HG03342 (cell line): ENCODE data around the gene LPIN1.
A peak's percentile ranks its signal among the peaks of the same experiment; 100 is the strongest.

Source experiments
- ATAC-seq: cut with Tn5 transposase; IDR thresholded peaks from one replicate; pipeline ENCODE4 v1.9.1; 2021; ENCODE audit warnings: mild to moderate bottlenecking, moderate library complexity; ENCODE audit not compliant: unreplicated experiment

The LPIN1 gene

DNA sequence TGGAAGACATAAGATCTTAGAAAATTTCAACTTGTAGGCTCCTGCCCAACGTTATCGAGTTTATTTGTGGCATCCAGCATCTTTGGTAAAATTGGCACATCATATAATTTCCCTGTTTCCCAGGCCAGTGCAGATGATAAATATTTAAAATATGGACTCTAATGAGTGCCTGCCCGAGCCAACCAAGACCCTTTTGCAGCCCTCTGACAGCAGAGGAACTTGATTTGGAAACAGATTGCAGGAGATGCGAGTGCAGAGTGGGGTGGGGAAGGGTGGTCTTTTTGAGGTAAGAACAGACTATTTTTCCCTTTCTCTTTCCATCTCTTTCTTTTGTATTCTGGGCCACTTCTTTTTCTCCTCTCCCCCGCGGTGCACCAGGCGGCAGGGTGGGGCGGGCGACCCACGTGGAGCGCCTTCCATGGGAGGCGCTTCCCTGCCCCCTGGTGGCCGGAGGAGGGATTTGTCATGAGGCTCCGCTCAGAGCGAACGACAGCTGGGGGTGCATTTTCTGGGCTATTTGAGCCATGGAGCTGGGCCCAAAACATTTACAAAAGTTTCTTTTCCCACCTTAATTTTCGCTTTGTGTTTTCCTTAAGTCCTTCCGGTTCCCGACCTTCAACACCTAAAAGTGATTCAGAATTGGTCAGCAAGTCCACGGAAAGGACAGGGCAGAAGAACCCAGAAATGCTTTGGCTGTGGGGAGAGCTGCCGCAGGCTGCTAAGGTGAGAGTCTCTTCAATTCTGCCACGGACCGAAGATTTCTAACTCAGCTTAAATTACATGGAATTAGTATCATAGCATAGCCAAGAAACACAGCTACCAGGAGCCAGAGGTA, 32.7 kb downstream of the LPIN1 start:
- ATAC-seq, result peak; percentile 90

DNA sequence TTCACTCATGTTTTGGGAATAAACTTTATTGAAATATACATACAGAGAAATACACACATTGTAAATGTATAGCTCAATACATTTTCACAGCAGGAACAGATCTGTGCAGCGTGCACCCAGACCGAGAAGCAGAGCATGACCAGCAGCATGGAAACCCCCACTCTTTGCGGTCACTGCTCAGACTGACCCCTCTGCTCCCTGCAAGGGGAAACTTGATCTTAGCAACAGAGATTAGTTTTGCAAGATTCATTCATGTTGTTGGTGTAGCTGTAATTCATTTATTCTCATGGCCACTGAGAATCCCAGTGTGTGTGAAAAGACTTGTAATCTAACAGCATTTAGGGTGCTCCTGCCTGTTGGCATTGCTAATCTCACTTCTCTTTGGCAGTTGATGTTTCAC, 35.2 kb downstream of the LPIN1 start:
- no peak for ATAC-seq

DNA sequence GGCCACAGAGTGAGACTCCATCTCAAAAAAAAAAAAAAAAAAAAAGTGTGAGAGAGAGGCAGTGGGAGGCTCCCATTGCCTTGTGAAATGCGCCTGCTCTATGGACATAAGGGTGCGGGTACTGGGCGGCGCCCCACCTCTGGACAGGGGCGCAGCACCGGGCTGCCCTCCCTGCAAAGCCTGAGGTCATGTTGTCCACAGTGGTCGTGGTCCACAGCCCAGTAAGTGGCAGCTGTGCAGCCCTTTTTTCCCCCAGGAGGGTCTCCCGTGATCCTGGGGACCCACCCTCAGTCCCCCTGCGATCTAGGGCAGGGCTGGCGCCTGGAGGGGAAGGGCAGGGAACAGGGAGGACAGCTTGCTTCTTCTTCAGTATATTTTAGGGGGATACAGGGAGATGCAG, 37.8 kb downstream of the LPIN1 start:
- ATAC-seq, result no peak

DNA sequence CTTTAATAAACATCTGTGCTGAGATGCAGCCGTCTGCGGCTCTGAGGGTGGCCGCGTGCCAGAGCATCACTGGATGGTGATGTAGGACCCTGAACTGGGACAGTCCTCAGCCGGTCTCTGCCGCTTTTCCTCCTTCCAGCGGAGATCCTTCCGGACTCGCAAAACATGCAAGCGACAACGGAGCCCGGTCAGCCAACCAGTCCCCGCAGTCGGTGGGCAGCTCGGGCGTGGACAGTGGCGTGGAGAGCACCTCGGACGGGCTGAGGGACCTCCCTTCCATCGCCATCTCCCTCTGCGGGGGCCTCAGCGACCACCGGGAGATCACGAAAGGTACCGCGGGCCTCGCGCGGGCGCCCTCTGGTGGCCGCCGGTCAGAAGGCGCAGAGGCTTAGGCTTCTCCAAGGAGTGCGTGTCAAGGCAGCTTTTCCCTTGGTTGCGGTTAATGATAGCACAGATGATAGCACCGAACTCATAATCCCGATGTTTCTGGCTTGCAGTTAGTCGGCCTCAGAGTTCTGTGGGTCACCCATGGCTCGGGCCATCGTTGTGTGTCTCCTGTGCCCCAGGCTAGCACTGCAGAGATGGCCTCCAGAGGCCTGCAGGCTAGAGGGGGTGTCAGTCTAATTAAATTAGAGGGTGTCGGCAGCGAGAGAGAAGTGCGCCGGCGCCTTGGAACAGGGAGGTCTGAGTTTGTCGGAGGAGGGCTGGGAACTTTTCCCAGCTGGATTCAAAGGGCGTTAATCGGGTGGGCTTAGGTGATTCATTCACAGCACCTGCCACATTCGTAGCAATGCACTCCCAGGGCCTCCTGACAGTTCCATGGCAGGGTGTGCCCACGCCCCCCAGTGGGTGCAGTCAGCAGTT, 38.5 kb downstream of the LPIN1 start:
- no peak for ATAC-seq

DNA sequence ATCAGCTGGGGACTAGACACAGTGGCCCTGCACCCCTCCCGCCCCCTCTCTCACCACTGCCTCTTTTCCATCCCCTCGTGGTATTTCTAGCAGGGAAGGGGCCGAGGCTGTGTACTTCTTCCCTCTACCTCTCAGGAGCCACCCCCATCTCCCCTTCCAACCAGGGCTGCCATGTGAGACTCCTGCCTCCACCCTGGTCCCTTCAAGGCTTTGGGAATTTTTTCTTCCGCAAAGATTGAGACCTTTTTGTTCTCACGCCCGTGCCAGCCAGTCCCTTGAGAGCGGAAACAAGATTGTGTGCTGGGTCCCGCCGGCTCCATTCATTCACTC, 39.1 kb downstream of the LPIN1 start:
- ATAC-seq, result no peak

DNA sequence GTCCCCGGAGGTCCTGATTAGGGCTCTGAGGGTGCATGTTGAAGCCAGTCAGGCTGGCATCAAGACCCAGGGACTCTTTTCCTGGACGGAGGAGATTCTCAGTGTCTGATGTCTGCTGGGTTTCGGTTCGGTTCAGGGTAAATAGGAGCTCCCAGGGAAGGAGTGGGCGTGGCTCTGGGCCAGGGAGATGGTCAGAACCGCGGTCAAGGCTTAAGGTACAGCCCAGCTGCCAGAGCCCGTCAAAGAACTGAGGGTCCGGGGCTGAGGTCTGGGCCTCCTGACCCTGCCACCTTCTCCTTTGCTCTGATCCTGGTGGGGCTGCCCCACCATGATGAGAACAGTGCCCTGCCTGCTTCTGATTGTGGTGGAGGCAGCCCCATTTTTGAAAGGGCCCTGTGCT, 39.8 kb downstream of the LPIN1 start:
- no peak for ATAC-seq

DNA sequence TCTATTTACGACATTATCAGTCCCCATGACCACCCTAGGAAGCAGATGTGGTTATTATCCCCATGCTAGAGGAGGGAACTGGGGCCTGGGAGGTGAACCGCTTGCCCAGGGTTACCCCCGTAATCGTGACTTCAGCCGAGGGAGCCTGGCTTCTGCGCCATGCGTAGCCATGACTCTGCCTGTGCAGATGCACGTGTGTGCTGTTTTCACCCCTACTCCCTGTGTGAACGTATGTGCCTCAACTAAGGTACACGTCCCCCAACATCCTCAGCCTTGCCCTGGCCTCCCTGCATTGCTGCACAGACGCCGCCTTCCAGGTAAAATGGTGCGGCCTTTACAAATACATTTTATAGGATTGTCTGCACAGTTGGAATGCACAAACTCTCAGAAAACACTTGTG, 40.2 kb downstream of the LPIN1 start:
- ATAC-seq, result no peak

DNA sequence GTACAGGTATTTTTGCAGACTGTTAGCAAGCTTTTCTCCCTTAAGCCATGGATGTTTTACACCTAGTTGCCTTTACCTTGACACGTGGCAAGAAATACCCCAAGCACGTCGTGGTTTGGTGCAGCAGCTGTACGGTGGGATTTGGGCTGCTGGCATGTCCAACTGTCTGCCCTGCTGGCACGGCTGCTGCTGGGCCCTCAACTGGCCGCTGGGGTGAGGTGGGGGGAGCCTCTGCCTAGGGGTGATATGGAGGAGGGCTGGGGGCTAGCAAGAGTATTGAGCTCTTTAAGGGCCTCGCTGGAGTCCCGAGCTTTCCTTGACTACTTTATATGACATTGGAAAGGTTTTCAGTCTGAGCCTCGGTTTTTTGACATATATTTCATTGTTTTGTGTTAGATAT, 41.6 kb downstream of the LPIN1 start:
- no peak for ATAC-seq

DNA sequence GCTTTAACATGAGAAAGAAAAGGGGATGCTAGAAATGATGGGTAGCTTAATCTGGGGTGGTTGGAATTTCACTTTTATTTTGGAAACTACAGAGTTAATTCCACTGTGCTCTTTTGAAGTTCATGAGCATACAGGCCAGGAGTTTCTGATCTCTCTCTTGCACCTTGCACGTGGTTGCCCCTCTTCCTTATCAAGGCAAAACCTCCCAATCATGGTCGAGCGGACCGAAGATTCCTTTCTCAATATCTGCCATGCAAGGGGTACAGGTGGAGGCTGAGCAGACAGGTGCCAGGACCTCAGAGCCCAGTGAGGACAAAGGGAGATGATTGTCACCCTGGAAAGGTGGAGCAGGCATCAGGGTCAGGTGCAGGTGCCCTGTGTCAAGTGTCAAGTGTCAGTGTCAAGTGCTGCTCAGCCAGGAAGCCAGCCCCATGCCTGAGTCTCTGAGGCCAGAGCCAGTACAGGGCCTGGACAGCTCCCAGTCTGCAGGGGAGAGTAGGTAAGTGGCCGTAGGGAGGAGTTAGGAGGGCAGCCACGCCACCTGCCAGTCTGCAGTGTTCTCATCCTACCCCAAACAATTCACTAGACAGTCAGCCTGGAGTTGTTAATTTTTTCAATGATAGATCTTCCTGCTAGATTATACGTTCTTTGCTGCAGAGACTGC, 42.2 kb downstream of the LPIN1 start:
- no peak for ATAC-seq

DNA sequence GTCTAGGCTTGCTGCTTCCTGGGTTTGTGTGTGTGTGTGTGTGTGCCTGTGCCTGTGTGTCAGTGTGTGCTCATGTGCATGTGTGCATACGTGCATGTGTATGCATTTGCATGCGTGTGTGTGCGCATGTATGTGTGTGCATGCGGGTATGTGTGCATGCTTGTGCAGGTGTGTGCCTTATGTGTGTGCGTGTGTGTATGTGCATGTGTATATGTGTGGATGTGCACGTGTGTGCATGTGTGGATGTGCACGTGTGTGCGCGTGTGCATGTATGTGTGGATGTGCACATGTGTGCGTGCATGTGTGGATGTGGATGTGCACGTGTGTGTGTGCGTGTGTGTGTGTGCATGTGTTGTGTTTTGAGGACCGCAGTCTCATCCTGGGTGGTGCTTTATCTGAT, 42.8 kb downstream of the LPIN1 start:
- no peak for ATAC-seq

DNA sequence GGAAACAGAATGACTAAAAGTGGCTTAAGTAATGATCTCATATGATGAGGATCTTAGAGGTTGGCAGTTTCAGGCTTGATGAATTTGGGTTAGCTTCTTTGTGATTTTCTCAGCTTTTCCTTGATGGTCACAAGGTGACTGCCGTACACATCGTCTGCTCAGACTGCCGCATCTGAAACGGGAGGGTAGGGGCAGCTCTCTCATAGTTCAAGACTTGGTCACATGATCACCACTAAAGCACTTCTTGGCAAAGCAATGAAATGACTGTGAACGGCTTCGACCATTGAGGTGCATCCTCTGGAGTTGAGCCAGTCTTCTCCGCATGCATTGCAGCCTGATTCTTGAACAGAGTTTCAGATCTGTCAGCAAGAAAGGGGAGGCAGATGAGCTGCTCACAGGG, 43.8 kb downstream of the LPIN1 start:
- no peak for ATAC-seq

DNA sequence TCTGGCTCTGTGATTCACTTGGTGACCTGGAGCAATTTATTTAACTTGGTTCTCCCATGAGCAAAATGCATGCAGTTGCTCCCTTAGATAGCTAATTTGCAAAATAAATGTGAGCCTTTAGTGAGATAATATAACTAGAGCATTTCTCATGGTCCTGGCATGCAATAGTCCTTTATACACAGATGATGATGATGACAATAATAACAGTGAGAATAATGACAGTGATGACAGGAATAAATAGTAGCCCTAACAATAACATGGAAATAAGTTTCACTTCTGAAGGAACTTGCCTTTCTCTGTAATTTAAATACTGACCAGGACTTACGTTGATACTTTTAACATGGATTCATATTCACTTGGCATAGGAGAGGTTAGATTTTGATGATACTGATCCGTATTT, 49.2 kb downstream of the LPIN1 start:
- no peak for ATAC-seq

DNA sequence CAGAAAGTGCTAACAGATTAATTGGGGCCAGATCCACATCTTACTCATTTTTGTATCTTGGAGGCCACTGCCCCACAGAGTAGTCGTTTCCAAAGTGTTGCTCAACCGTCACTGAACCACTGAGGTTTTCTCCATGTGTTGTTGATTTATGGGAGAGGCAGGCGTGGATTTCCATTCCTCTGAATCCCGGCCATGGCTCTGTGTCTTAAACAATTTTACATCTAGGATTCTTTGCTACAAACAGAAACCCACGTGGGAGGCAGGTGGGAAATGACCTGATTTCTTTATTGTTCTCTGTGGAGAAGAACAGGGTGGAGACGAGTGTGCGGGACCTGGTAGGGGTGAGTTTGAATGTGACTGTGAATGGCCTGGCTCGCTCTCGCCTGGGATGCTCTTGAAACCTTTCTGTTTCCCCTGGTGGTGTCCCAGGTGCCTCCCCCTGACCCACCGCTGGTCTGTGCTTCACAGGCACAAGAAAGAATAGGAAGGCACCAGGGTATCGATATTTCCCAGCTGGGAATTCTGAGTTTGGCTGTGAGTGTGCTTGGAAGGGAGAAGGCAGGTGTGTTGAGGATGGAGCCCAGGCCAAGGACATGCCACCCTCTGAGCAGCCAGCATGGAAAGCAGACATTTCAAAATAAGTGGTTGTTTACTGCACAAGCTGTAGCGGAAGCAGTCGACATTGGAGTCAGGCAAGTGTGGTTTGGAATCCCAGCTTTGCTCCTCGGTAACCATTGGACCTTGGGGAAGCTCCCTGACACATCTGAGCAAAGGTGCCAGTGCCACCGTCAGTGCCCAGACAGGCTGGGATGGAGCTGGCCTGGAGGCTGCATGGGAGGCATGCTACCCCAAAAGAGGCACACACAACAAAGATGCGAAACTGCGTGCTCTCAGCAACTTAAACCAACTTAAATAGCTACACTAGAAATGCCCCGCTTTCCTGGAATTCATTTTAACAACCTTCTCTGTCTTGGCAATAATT, 50.0 kb downstream of the LPIN1 start:
- ATAC-seq, result no peak

DNA sequence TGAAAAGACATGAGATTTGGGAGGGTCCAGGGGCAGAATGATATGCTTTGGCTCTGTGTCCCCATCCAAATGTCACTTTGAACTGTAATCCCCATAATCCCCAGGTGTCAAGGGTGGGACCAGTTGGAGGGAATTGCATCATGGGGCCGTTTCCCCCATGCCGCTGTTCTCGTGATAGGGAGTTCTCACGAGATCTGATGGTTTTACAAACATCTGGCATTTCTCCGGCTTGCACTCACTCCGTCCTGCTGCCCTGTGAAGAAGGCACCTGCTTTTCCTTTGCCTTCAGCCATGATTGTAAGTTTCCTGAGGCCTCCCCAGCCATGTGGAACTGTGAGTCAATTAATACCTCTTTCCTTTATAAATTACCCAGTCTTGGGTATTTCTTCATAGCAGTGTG, 51.4 kb downstream of the LPIN1 start:
- ATAC-seq, result no peak

DNA sequence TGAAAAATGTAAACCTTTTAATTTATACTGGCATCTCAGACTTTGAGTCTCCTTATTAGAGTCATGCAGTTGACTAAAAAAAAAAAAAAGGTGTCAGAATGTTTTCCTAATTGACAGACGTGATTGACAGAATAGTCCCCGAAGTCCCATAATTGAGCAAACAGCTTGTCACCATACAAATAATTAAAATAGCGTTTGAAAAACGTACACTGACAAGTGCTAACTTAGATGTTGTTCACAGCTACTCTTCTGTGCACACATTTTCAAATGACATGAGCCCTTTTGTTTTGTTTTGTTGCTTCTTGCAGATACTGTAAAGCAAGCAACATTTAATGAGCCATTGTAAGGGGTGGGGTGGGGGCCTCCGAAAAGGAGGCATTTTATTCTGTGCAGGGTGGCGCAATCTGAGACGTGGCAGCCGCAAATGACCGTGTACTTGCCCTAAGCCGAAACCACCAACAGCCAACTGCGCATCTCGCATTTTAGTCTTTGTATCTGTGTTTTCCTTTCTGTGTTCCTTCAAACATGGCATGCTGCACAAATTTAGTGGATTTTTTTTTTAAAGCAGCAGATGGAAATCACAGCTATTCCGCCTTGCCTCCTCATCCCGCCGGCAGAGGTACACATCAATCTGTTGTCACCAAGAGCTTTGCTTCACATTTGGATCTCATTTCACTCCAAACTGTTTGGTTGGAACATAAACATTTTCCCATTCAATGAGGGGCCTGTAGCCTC, 52.4 kb downstream of the LPIN1 start:
- ATAC-seq, result no peak

DNA sequence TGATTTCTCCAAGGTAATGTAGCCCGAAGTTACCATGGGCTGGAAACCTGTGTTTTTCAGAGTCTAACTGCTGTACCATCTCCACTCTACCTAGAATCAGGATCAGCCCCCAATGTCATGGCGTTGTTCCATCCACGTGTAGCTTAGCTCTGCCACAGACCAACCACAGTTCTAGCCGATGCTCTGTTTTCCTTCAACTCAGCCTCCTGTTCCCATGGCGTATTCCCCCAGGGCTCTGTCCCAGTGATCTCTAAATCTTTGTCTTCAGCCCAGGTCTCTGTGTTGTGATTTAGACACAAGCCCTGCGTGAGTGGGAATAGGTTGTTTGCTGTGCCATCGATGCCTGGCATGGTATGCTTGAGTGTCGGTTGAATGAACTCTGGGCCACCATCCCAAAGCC, 53.4 kb downstream of the LPIN1 start:
- ATAC-seq, result no peak

DNA sequence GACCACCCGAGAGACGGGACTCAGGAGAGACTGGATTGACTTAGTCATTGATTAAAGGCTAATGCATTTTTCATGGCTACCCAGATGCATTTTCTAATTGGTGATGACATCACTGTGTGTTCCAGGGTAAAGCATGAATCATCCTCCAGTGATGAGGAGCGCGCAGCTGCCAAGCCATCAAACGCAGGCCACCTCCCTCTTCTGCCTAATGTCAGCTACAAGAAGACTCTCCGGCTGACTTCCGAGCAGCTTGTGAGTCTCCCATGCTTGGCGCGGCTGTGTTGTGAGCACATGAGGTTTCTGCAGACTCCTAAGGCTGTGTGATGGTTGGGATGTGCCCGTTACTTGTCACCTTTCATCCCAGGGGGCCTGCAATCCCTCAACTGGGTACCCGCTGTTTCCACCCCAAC, 56.4 kb downstream of the LPIN1 start:
- ATAC-seq, result no peak

DNA sequence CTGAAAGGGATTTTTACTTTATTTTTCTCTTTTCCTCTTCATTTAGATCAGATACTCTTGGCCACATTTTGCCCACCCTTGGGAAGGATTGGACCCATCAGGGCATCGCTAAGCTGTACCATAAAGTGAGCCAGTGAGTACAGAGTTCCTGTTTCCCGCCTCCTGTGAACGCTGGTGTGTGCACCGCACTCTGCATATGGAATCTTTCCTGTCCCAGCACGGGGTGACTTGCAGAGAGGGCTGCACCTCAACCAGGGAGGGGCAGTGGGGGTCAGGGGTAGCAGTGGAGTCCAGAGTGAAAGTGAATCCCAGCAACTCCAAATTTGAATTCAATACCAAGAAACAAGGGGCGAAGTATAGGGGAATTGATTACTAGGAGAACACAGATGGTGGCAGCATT, 58.6 kb downstream of the LPIN1 start:
- ATAC-seq, result no peak

DNA sequence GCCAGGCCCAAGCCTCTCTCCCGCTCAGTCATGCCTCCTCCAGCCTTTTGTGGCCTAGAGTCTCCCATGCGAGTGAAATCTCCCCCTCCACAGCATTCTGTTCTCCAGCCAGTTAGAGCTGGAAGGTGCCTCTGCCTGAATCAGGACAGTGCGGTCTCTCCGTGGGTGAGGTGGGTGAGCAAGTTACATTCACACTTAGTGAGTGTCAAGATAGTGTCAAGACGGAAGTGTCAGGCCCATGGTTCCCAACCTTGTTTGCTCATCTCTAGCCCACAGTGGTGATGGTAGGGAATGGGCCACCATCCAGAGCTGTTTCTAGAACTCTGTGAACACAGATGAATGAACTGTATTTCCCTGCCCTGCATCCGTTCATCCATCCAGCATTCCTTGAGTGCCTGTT, 59.5 kb downstream of the LPIN1 start:
- no peak for ATAC-seq
